ENCODE data around the gene UCMA. TPM values are rescaled to one million over a fixed set of nuclear protein-coding genes. Genes with fewer than 3 reads are reported as not detected.
"Not testable (repeated sequence)": the region's sequence is repeated elsewhere in the genome, so short reads cannot be mapped to it uniquely, and the experiment has no call there.

UCMA gene
- total RNA-seq: not detected in 2 replicates

- H3K36me3 Mint-ChIP-seq (ENCODE audit: low read depth): no peaks in the 10 kb centered on the region
- no peak within 1 kb of the TSS for H3K27ac Mint-ChIP-seq
- H3K9me3 Mint-ChIP-seq: no peaks in the 10 kb centered on the region
- intact Hi-C loops (cut with micrococcal nuclease): no loop called here
- H3K4me3 Mint-ChIP-seq: no peak within 1 kb of the TSS
- H3K4me1 Mint-ChIP-seq (ENCODE audit: low read depth): no peaks in the 10 kb centered on the region
- no peak for DNase-seq (ENCODE audit: low spot score)
- H3K27me3 Mint-ChIP-seq (ENCODE audit: insufficient read depth): peaks cover 6% of the 10 kb centered on the region
Measured at GRCh38 chr10:13234172-13234571, at the start of gene UCMA. TSS of gene UCMA (minus strand) at chr10:13234374. CDS start at chr10:13234258, 116 bp downstream.

DNA sequence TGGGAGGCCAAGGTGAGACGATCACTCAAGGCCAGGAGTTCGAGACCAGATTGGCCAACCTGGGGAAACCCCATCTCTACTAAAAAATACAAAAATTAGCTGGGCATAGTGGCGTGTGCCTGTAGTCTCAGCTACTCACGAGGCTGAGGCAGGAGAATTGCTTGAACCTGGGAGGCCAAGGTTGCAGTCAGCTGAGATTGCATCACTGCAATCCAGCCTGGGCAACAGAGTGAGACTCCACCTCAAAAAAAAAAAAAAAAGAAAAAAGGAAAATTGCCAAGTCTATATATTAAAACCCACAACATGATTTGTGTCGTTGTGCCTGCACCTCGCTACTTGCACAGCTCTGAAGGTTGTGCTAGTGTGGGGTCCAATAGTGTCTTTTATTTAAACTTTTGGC is 48.2 kb upstream of the UCMA start:
- DNase-seq (ENCODE audit: low spot score); H3K9me3 Mint-ChIP-seq; H3K4me3 Mint-ChIP-seq; intact Hi-C loops (cut with micrococcal nuclease); H3K36me3 Mint-ChIP-seq (ENCODE audit: low read depth); H3K4me1 Mint-ChIP-seq (ENCODE audit: low read depth); H3K27ac Mint-ChIP-seq; H3K27me3 Mint-ChIP-seq (ENCODE audit: insufficient read depth): not testable (repeated sequence)

DNA sequence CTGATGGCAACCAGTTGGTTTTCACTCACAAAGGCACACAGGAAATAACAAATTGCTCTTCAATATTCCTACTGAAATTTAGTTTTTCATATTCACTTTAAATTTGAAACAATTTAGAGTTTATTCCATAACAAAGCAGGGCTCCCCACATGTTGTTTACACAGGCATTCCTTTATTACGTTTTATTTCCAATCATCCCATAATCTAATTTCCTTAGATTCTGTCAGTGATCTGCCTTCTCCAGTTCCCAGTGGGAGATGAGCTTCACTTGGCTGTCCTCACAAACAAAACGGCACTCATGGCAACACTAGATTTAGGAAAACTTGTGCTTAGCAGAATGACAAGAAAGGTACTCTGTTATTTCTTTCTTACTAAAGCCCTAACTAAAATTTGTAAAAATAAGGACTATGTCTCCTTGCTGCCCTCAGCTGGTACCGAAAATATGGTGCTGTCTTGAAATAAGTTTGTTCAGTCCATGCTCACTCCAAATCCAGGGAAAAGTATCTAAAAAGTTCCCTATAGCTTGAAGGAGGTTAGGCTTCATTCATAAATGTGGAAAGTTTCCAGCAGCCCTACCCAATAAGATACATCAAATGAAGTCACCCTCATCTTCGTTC is 42.7 kb upstream of the UCMA start:
- Mint-ChIP-seq H3K27me3 (ENCODE audit: insufficient read depth) (no peaks in the 10 kb centered on the region), H3K4me3 (no peak overlapping the region), H3K9me3 (no peaks in the 10 kb centered on the region), H3K4me1 (ENCODE audit: low read depth) (peaks cover 1% of the 10 kb centered on the region), H3K27ac (no peak overlapping the region), H3K36me3 (ENCODE audit: low read depth) (peaks cover 3% of the 10 kb centered on the region)
- no peak for DNase-seq (ENCODE audit: low spot score)
- intact Hi-C loops (cut with micrococcal nuclease): no loop called here

- H3K9me3 Mint-ChIP-seq; H3K27me3 Mint-ChIP-seq (ENCODE audit: insufficient read depth); H3K4me3 Mint-ChIP-seq; H3K4me1 Mint-ChIP-seq (ENCODE audit: low read depth); DNase-seq (ENCODE audit: low spot score); intact Hi-C loops (cut with micrococcal nuclease); H3K36me3 Mint-ChIP-seq (ENCODE audit: low read depth); H3K27ac Mint-ChIP-seq: not testable (repeated sequence)
Measured at GRCh38 chr10:13276146-13276545, 42.0 kb upstream of the UCMA start.

- H3K27me3 Mint-ChIP-seq (ENCODE audit: insufficient read depth): no peaks in the 10 kb centered on the region
- no peak overlapping the region for H3K4me3 Mint-ChIP-seq
- no peak overlapping the region for H3K27ac Mint-ChIP-seq
- H3K36me3 Mint-ChIP-seq (ENCODE audit: low read depth): no peaks in the 10 kb centered on the region
- H3K4me1 Mint-ChIP-seq (ENCODE audit: low read depth): peaks cover 5% of the 10 kb centered on the region
- no peak for DNase-seq (ENCODE audit: low spot score)
- H3K9me3 Mint-ChIP-seq: no peaks in the 10 kb centered on the region
- intact Hi-C loops (cut with micrococcal nuclease): no loop called here
Measured at GRCh38 chr10:13272164-13272571, 38.0 kb upstream of the UCMA start.

GRCh38 chr10:13271552-13272163 is 37.5 kb upstream of the UCMA start:
- H3K9me3 Mint-ChIP-seq: no peaks in the 10 kb centered on the region
- H3K36me3 Mint-ChIP-seq (ENCODE audit: low read depth): no peaks in the 10 kb centered on the region
- H3K27me3 Mint-ChIP-seq (ENCODE audit: insufficient read depth): no peaks in the 10 kb centered on the region
- intact Hi-C loops (cut with micrococcal nuclease): loop anchor here (1.0 kb wide), 1 partner anchor 31 kb away; no protein-coding TSS in a partner anchor
- peak; percentile 16 for DNase-seq (ENCODE audit: low spot score)
- peaks cover 5% of the 10 kb centered on the region for H3K4me1 Mint-ChIP-seq (ENCODE audit: low read depth)
- H3K4me3 Mint-ChIP-seq: no peak overlapping the region
- H3K27ac Mint-ChIP-seq: no peak overlapping the region

- DNase-seq (ENCODE audit: low spot score): no peak
- H3K4me1 Mint-ChIP-seq (ENCODE audit: low read depth): peaks cover 5% of the 10 kb centered on the region
- H3K36me3 Mint-ChIP-seq (ENCODE audit: low read depth): no peaks in the 10 kb centered on the region
- no peak overlapping the region for H3K4me3 Mint-ChIP-seq
- H3K9me3 Mint-ChIP-seq: no peaks in the 10 kb centered on the region
- intact Hi-C loops (cut with micrococcal nuclease): loop anchor here (1.0 kb wide), 1 partner anchor 31 kb away; no protein-coding TSS in a partner anchor
- H3K27me3 Mint-ChIP-seq (ENCODE audit: insufficient read depth): peaks cover 2% of the 10 kb centered on the region
- no peak overlapping the region for H3K27ac Mint-ChIP-seq
Measured at GRCh38 chr10:13270877-13271551, 36.8 kb upstream of the UCMA start.

DNA sequence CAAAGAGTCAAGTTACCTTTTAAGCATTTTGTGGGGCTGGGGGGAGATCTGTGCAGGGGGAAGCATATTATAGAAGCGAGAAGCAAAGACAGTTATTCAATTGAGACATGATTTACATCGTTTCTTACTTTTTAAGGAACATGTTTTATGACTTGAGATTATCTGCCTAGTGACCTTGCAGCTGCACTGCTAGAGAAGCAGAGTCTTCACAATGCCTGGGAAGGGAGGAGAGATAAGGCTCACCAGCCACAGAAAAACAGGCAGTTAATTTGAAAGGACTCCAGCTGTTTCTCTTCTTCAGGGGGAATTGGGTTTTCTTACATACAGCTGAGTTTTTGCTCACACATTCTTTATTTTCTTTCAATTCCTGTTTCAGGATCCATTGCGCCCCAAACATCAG is 34.7 kb upstream of the UCMA start:
- H3K4me1 Mint-ChIP-seq (ENCODE audit: low read depth): peaks cover 5% of the 10 kb centered on the region
- H3K4me3 Mint-ChIP-seq: no peak overlapping the region
- no peak for DNase-seq (ENCODE audit: low spot score)
- peaks cover 6% of the 10 kb centered on the region for H3K27me3 Mint-ChIP-seq (ENCODE audit: insufficient read depth)
- no peaks in the 10 kb centered on the region for H3K36me3 Mint-ChIP-seq (ENCODE audit: low read depth)
- no peak overlapping the region for H3K27ac Mint-ChIP-seq
- H3K9me3 Mint-ChIP-seq: no peaks in the 10 kb centered on the region
- intact Hi-C loops (cut with micrococcal nuclease): no loop called here

- Mint-ChIP-seq H3K27ac (no peak overlapping the region), H3K4me3 (no peak overlapping the region), H3K4me1 (ENCODE audit: low read depth) (peaks cover 5% of the 10 kb centered on the region), H3K9me3 (no peaks in the 10 kb centered on the region), H3K36me3 (ENCODE audit: low read depth) (no peaks in the 10 kb centered on the region), H3K27me3 (ENCODE audit: insufficient read depth) (peaks cover 9% of the 10 kb centered on the region)
- DNase-seq (ENCODE audit: low spot score): no peak
- intact Hi-C loops (cut with micrococcal nuclease): no loop called here
Measured at GRCh38 chr10:13268310-13268709, 34.1 kb upstream of the UCMA start.

- intact Hi-C loops (cut with micrococcal nuclease): loop anchor here (2.0 kb wide), 1 partner anchor 31 kb away; no protein-coding TSS in a partner anchor
- Mint-ChIP-seq H3K36me3 (ENCODE audit: low read depth) (no peaks in the 10 kb centered on the region), H3K4me1 (ENCODE audit: low read depth) (no peaks in the 10 kb centered on the region), H3K9me3 (no peaks in the 10 kb centered on the region), H3K27ac (no peak overlapping the region), H3K4me3 (no peak overlapping the region), H3K27me3 (ENCODE audit: insufficient read depth) (peaks cover 19% of the 10 kb centered on the region)
- no peak for DNase-seq (ENCODE audit: low spot score)
Measured at GRCh38 chr10:13263591-13263990, 29.4 kb upstream of the UCMA start.

GRCh38 chr10:13262433-13262832 is 28.3 kb upstream of the UCMA start:
- Mint-ChIP-seq H3K27ac (no peak overlapping the region), H3K9me3 (no peaks in the 10 kb centered on the region), H3K27me3 (ENCODE audit: insufficient read depth) (peaks cover 19% of the 10 kb centered on the region), H3K36me3 (ENCODE audit: low read depth) (no peaks in the 10 kb centered on the region), H3K4me1 (ENCODE audit: low read depth) (no peaks in the 10 kb centered on the region), H3K4me3 (no peak overlapping the region)
- intact Hi-C loops (cut with micrococcal nuclease): loop anchor here (2.0 kb wide), 1 partner anchor 30 kb away; no protein-coding TSS in a partner anchor
- DNase-seq (ENCODE audit: low spot score): no peak

- Mint-ChIP-seq H3K36me3 (ENCODE audit: low read depth) (no peaks in the 10 kb centered on the region), H3K27ac (no peak overlapping the region), H3K4me1 (ENCODE audit: low read depth) (no peaks in the 10 kb centered on the region), H3K27me3 (ENCODE audit: insufficient read depth) (peaks cover 19% of the 10 kb centered on the region), H3K9me3 (no peaks in the 10 kb centered on the region), H3K4me3 (no peak overlapping the region)
- intact Hi-C loops (cut with micrococcal nuclease): no loop called here
- DNase-seq (ENCODE audit: low spot score): no peak
Measured at GRCh38 chr10:13257621-13258140, 23.5 kb upstream of the UCMA start.

DNA sequence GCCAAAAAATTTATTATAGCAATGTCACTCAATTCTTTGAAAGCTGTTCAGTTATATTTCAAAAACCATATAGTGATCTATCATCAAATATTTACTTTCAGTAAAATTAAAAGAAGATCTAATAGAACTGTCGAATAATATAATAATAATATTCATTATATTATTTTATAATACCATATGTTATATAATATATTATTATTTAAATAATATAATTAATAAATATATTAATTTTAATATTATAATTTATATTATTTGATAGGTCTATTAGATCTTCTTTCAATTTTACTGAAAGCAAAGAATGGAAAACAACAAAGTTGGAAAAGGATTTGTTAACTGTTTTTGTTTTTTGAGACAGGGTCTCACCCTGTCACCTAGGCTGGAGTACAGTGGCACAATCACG is 22.5 kb upstream of the UCMA start:
- H3K36me3 Mint-ChIP-seq (ENCODE audit: low read depth): no peaks in the 10 kb centered on the region
- no peak overlapping the region for H3K4me3 Mint-ChIP-seq
- no peak for DNase-seq (ENCODE audit: low spot score)
- intact Hi-C loops (cut with micrococcal nuclease): no loop called here
- no peaks in the 10 kb centered on the region for H3K9me3 Mint-ChIP-seq
- no peak overlapping the region for H3K27ac Mint-ChIP-seq
- no peaks in the 10 kb centered on the region for H3K4me1 Mint-ChIP-seq (ENCODE audit: low read depth)
- H3K27me3 Mint-ChIP-seq (ENCODE audit: insufficient read depth): peaks cover 19% of the 10 kb centered on the region
